Measurements from ENCODE around the gene SLC1A5. TPM values are rescaled to one million over a fixed set of nuclear protein-coding genes. Genes with fewer than 3 reads are reported as not detected.

SLC1A5 gene
- 379 and 423 TPM in 2 replicates for total RNA-seq (2014; rRNA removed; shearing (Covaris generic))

DNA sequence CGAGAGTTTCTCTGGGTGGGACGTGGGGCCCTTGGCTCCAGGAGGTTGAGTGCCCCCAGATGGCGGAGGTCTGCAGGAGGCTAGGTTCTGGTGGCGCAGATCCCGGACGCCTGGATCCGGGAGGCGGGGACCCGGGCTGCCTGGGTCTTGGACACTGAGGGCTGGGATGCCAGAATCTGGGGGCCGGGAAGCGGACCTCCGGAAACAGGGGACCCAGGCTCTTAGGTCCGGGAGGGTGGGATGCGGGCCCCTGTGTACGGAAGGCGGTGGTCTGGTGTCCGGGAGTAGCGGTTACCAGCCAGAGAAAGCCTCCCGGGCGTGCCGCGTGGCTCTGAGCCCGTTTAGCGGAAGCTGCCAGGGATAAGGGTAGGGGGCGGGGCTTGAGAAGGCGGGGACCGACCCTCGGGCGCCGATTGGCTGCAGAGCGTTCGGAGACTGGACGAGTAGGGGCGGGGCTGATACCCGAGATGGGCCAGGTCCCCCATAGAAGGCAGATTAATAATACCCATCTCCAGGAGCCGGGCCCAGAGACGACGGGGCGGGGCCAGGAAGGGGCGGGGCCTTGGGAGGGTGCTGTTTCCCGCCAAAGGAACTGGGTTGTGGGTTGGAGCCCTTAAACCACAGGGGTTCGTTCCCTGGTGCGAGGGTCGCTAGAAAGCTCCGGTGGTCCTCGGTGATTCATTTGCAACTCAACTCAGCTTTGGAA is at the start of gene SLC1A5:
SLC1A5 (minus strand) TSS at position 333 of the 706 bp plus-strand sequence. CDS start 629 bp downstream, outside the sequence.

DNA sequence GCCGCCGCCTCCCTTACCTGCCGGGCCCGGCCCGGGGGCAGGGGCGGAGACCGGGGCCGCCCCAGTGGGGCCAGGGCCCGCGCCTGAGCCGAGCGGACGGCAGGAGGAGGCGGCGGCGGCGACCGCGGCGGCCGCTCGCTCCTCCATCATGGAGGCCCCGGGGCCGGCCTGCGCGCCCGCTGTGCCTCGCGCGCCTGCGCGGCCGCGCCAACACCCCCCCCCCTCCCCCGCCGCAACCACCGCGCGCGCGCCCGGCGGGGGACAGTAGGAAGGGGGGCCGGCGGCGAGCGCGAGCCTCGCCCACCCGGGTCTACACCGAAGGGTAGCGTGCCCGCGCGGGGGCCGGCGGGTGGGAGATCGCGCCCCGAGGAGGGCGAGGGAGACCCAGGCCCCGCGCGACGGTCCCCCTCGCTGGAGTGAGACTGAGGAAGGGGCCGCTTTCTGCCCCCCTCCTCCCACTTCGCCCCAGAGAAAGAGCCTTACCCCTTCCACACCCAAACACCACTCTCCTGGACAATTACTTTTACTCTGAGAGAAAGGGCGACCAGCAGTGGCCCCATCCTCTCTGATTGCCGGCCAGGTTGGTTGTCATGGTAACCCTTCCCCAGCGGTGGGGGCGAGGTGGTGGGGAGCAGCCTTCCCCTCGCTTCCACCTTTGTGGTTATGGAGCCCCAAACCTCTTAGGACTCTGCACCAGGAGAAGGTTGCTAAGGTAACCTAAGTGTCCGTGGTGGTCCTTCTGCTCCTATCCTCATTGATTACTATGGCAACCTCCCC is 41.9 kb downstream of the SLC1A5 start, which contains the start of gene STRN4:
STRN4 (minus strand) TSS at position 170 of the 777 bp plus-strand sequence; CDS start at position 150, 20 bp downstream.

DNA sequence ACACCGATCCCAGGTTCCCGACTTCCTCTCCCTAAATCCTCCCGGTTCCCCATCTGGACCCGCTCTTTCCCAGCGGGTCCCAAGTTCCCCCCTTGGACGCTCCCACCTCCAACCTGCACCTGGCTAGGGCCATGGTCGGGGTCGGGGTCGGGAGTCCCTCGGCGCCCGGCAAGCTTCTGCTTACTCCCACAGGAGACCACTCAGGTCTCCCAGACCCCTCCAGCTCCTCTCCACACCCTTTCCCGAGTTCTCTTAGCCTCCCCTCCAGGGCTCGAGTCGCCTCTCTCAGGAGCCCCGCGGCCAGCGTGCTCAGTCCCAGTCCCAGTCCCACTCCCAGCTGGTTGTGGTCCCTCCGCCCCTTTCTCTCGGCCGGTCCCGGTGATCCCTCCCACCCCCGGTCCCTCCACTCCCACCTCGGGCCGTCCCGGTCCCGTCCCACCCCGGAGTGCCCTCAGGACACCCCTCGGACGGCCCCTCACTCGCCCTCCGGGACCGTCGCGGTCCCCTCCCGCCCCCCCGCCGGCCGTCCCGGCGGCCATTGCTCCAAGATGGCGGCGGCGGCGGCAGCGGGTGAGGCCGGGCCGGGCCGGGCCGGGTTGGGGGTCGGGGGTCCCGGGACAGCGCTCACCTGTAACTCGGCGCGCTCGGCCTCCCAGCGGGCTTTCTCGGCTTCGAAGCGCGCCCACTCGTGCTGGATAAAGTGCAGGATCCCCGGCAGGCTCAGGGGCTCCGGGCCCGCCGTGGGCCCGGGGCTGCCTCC is 42.7 kb downstream of the SLC1A5 start, which contains the start of gene FKRP:
FKRP (plus strand) TSS at position 537 of the 760 bp plus-strand sequence. CDS start 9,394 bp downstream, outside the sequence.

Small RNAs within 50 kb of the gene (small RNA-seq; reads per million reads assigned to genes)
- gene AC008622.3, result not detected
- not detected for gene HNRNPMP2
- not detected for gene RF00019

Other genes with a start within 250 kb of the SLC1A5 start
- gene CALM3, start 187.3 kb downstream of the SLC1A5 start, total RNA-seq (2014; rRNA removed; shearing (Covaris generic)), result 104 and 125 TPM in 2 replicates
- 0.32 TPM in 1 of 2 replicates, not detected in the other for gene PTGIR, start 163.5 kb downstream of the SLC1A5 start, total RNA-seq (2014; rRNA removed; shearing (Covaris generic))
- gene GNG8, start 152.4 kb downstream of the SLC1A5 start, total RNA-seq (2014; rRNA removed; shearing (Covaris generic)), result not detected in 2 replicates
- gene DACT3, start 127.4 kb downstream of the SLC1A5 start, total RNA-seq (2014; rRNA removed; shearing (Covaris generic)), result 0.24 and 0.45 TPM in 2 replicates
- gene PRKD2, start 71.5 kb downstream of the SLC1A5 start, total RNA-seq (2014; rRNA removed; shearing (Covaris generic)), result 21.9 and 23.3 TPM in 2 replicates
- 26.2 and 27.9 TPM in 2 replicates for gene FKRP, start 42.5 kb downstream of the SLC1A5 start, total RNA-seq (2014; rRNA removed; shearing (Covaris generic))
- gene STRN4, start 42.1 kb downstream of the SLC1A5 start, total RNA-seq (2014; rRNA removed; shearing (Covaris generic)), result 109 and 119 TPM in 2 replicates
- gene AP2S1, start 62.3 kb upstream of the SLC1A5 start, total RNA-seq (2014; rRNA removed; shearing (Covaris generic)), result 452 and 463 TPM in 2 replicates
- 21.1 and 21.8 TPM in 2 replicates for gene ARHGAP35, start 72.4 kb upstream of the SLC1A5 start, total RNA-seq (2014; rRNA removed; shearing (Covaris generic))
- gene NPAS1, start 231.2 kb upstream of the SLC1A5 start, total RNA-seq (2014; rRNA removed; shearing (Covaris generic)), result 2.7 and 2.9 TPM in 2 replicates